ENCODE data around the gene PKHD1.
"Not testable (repeated sequence)": the region's sequence is repeated elsewhere in the genome, so short reads cannot be mapped to it uniquely, and the experiment has no call there.

Gene PKHD1

GRCh38 chr6:51926125-51926524 lies 161.3 kb downstream of the PKHD1 start:
- no peak for DNase-seq

- not testable (repeated sequence) for DNase-seq
These were observed 164.9 kb downstream of the PKHD1 start for GRCh38 chr6:51922479-51922878.

GRCh38 chr6:51918347-51918746 lies 169.1 kb downstream of the PKHD1 start:
- not testable (repeated sequence) for DNase-seq

DNA sequence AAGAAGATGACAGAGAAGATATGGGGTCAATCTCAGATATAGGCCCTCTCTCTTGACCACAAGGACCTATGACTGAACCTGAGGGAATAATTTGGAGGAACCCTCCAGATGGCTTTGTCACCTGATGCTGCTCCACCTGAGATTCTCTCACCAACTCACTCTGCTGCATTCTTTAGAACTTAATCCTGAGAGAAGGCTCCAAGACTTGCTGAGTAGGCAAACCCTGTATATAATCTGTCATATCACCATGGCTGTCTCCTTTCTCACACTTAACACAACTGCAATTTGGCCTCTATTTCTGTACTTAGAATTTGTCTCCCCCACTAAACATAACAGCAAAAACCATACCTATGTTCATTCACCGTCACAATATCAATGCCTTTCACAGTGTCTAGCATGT lies 172.3 kb downstream of the PKHD1 start:
- no peak for DNase-seq

GRCh38 chr6:51913265-51913664 lies 174.1 kb downstream of the PKHD1 start:
- no peak for DNase-seq

- DNase-seq: no peak
These were observed 176.6 kb downstream of the PKHD1 start for GRCh38 chr6:51910851-51911250.

DNA sequence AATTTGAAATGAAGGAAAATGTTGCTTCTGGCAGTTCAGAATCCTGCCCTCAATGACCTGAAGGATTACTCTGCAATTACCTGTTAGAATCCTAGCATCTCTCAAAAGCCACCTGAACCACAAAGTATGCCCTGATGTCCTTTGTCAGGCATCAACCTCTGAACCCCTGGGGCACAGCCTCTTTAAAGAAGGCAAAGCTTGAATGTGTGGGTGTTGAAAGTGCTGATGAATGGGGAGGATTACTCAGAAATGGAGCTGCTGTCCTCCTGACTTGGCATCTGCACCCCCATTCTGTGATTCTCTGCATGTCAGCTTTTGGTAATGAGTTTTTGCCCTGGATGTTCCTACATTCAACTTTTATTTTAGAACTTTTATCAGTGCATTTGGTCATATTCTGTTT lies 179.2 kb downstream of the PKHD1 start:
- DNase-seq: no peak

DNA sequence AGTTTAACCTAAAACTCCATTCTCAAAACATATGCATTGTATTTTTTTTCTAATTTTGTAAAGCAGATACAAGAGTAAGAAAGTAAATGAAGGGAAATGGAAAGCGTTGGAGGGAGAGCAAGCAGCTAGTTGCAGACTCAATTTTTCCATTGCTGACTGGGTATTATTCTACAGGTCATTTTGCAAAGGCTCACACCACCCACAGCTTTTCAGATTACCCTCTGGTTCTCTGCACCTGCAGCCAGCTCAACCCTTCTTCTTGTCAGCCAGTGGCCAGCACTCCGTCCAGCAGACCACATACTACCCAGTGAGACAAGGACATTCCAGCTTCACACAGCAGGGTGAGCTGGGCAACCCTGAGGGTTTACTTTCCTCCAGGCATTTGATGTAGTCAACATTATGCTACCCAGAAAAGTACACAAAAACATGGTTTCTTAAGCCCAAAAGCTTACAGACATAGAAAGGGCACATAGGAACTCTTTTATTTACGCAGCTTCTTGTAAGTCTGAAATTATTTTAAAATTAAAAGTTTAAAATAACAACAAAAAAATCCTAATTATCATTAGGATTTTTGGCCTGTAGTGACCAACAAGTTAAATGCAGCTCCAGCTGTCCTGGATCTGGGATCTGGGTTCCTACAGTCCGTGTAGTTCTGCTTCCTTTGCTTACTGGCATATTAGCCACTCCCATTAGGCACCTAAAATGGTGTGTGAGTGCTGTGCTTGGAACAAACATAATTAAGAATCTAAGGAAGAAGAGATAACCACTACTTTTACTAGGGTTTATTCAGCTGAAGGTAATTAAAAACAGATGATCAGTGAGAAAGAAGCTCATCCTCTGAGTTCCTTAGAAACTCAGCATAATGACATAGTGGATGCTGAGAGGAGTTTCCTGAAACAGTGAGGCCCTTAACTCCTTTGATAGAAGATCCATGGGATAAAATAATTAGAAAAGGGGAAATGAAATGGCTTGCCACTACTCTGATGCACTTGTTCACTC lies 185.3 kb downstream of the PKHD1 start:
- no peak for DNase-seq

- DNase-seq: no peak
These were observed 194.0 kb downstream of the PKHD1 start for GRCh38 chr6:51893366-51893765.

GRCh38 chr6:51892750-51893149 lies 194.7 kb downstream of the PKHD1 start:
- no peak for DNase-seq

- DNase-seq: no peak
These were observed 195.1 kb downstream of the PKHD1 start for GRCh38 chr6:51892339-51892738.

DNA sequence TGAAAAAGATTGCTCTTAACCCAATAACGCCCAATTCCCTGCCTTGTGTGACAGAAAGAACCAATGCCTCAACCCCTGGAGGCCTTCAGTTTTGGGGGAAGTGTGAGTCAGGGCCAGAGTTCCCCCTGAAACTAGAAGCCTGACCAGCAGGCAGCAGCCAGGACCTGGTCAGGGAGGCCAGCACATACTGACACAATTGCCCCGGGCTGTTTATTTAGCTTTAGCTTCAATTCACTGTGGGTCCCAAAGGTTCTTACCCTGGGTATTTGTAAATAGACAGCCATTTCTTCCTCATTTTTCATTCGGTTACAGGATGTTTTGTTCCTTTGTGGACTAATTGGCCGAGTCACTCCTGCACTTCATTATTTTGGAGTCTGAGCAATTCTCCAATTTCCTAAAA lies 195.6 kb downstream of the PKHD1 start:
- no peak for DNase-seq

DNA sequence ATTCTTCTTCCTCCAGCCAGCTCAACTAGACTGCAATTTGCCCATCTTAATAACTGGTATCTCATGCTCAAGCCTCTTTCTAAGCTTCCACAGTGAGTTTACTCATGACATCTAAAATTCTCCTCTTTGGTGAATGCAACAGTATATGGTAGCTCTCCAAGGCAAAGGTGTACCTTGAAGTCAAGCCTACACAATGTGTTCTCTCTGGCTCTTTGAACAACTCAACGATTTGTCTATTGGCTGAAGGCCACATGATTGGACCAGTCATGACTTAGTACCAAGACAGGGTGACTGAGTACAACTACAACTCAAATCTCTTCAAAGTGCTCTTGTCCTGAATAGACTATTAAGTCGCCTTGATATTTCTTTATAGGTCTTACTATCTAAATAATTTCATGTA lies 199.6 kb downstream of the PKHD1 start:
- DNase-seq: no peak

GRCh38 chr6:51885957-51886356 lies 201.5 kb downstream of the PKHD1 start:
- DNase-seq: no peak

- no peak for DNase-seq
These were observed 218.6 kb downstream of the PKHD1 start for GRCh38 chr6:51868591-51869355.

GRCh38 chr6:51866867-51867266 lies 220.5 kb downstream of the PKHD1 start:
- no peak for DNase-seq

GRCh38 chr6:51865996-51866395 lies 221.4 kb downstream of the PKHD1 start:
- no peak for DNase-seq

- DNase-seq: no peak
These were observed 222.2 kb downstream of the PKHD1 start for GRCh38 chr6:51865176-51865575.

DNA sequence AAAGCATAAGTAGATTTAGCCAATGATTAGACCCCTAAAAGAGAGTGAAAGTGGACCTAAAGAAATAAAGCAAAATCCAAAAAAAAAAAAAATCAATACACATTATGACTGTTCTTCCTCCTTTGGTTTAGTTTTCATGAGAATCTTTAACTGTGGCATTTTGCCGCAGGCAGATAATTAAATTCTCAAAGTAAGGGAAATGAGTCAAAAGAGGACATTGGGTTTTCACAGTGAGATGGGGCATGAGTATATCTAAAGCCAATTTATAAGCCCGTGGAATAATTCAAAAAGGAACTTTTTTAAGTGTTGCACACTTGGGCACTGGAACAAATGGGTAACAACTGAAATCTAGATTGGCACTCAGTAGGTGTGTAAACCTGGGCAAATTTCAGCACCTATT lies 230.3 kb downstream of the PKHD1 start:
- DNase-seq: peak in 1 of 5 experiments; percentile 15

- no peak for DNase-seq
These were observed 230.9 kb downstream of the PKHD1 start for GRCh38 chr6:51856508-51856907.

DNA sequence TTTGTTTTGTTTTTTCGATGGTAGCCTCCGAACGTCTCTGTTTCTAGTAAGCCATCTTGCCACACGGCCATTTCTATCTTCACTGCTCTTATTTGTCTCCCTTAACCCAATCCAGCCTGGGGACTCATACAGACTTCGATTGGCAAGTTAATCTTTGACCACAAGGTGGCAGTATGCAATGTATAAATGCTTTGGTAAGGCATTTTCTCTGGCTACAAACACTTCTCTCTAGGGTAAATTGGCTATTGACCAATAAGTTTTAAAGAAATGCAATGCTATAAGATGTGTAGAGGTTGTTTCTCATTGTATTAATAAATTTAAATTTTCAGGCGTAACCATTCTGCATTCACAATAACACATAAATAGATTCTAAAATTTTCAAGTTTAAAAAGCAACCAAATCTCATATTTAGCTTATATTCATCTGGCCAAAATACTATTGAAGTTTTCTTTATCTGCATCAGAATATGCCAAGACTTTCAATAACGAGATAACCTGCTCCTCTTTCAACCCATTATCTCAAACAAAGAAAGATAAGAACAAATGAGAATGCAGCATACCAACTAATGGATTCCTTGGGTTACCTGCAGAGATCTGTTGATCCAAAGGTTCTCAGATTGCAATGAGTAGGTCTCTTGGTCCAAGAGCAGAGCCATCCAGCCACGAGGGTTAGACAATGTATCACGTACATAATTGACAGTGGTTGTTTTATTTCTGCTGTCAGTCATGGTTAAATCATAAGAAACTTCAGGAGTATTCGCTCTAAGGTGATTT lies 231.9 kb downstream of the PKHD1 start:
- DNase-seq: peak in 1 of 5 experiments; percentile 57

- DNase-seq: no peak
These were observed 232.5 kb downstream of the PKHD1 start for GRCh38 chr6:51854876-51855275.

GRCh38 chr6:51854347-51854746 lies 233.1 kb downstream of the PKHD1 start:
- DNase-seq: no peak

All from T-helper 2 cell (primary cell).